Neural cell (in vitro differentiated cells): ENCODE data around the gene B4GALNT3.

ENCODE experiments used
- EP300 ChIP-seq: fragments of 450-650 bp; conservative IDR thresholded peaks from 2 replicates; pipeline ENCODE4 v1.6.1; 2014; ENCODE audit warnings: antibody characterized with exemption, mild to moderate bottlenecking, moderate library complexity; ENCODE audit not compliant: poor library complexity, severe bottlenecking
- POLR2AphosphoS5 ChIP-seq: IDR thresholded peaks from 2 replicates; pipeline ENCODE4 v1.6.1; 2012
- RAD21 ChIP-seq: fragments of 450-650 bp; conservative IDR thresholded peaks from 2 replicates; pipeline ENCODE4 v1.6.1; 2014; ENCODE audit warnings: antibody characterized with exemption, mild to moderate bottlenecking, moderate library complexity
- SMC3 ChIP-seq: fragments of 450-650 bp; conservative IDR thresholded peaks from 2 replicates; pipeline ENCODE4 v1.6.1; 2014; ENCODE audit warnings: antibody characterized with exemption, mild to moderate bottlenecking, moderate library complexity; ENCODE audit not compliant: poor library complexity
- TF ChIP-seq, protein P1 (sequence below): fragments of 450-650 bp; IDR thresholded peaks from 2 replicates; pipeline ENCODE4 v1.5.1; 2014; ENCODE audit warnings: antibody characterized with exemption, mild to moderate bottlenecking, moderate library complexity; ENCODE audit not compliant: poor library complexity, severe bottlenecking

DNA sequence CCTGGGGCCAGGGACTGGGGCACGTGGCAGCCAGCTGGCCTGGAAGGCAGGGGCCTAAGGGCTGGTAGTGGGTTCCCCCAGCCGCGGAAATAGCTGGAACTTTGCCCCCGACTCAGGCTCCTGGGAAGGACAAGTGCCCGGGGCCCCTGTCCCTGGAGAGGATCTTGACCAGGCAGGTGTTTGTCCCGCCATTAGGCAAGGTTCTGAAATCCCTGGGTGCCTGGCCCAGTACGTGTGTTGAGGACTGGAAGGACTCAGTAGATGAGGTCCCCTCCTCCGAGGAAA, 94.2 kb downstream of the B4GALNT3 start:
- TF ChIP-seq, protein P1, sequence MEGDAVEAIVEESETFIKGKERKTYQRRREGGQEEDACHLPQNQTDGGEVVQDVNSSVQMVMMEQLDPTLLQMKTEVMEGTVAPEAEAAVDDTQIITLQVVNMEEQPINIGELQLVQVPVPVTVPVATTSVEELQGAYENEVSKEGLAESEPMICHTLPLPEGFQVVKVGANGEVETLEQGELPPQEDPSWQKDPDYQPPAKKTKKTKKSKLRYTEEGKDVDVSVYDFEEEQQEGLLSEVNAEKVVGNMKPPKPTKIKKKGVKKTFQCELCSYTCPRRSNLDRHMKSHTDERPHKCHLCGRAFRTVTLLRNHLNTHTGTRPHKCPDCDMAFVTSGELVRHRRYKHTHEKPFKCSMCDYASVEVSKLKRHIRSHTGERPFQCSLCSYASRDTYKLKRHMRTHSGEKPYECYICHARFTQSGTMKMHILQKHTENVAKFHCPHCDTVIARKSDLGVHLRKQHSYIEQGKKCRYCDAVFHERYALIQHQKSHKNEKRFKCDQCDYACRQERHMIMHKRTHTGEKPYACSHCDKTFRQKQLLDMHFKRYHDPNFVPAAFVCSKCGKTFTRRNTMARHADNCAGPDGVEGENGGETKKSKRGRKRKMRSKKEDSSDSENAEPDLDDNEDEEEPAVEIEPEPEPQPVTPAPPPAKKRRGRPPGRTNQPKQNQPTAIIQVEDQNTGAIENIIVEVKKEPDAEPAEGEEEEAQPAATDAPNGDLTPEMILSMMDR, result no peak
- TF ChIP-seq RAD21 (no peak), EP300 (no peak), POLR2AphosphoS5 (no peak), SMC3 (no peak)
